Neutrophil (primary cell): ENCODE measurements around the gene OPA1.

Source experiments
- H3K27ac ChIP-seq: fragments of 200-600 bp; sonication (generic); 2 replicates; pipeline ENCODE4 v1.5.1; 2016; ENCODE audit warnings: mild to moderate bottlenecking, moderate library complexity
- H3K27me3 ChIP-seq: fragments of 200-600 bp; sonication (generic); 2 replicates; pipeline ENCODE4 v1.6.0; 2016; ENCODE audit warnings: mild to moderate bottlenecking
- H3K36me3 ChIP-seq: fragments of 200-600 bp; sonication (generic); 2 replicates; pipeline ENCODE4 v1.5.1; 2017
- H3K4me1 ChIP-seq, 2 experiments: fragments of 200-600 bp in 1 of 2; sonication (generic) in 1 of 2; 1 replicate in 1 of 2; 2 replicates in 1 of 2; pipeline versions ENCODE4 v1.5.1 to v1.6.1; 2013 to 2016; ENCODE audit warnings: low read depth in 1 of 2, low read length in 1 of 2, mild to moderate bottlenecking in 1 of 2, moderate library complexity in 1 of 2; ENCODE audit not compliant: control insufficient read depth in 1 of 2, insufficient read depth in 1 of 2
- H3K4me3 ChIP-seq, 2 experiments: fragments of 200-600 bp in 1 of 2; sonication (generic) in 1 of 2; 1 replicate in 1 of 2; 2 replicates in 1 of 2; pipeline ENCODE4 v1.5.1; 2013 to 2016; ENCODE audit warnings: low read depth in 1 of 2, low read length in 1 of 2, mild to moderate bottlenecking in 1 of 2, moderate library complexity in 1 of 2
- H3K9me3 ChIP-seq: fragments of 200-600 bp; sonication (generic); 2 replicates; pipeline ENCODE4 v1.5.1; 2016
- CTCF ChIP-seq: fragments of 200-600 bp; sonication (generic); IDR thresholded peaks from 2 replicates; pipeline ENCODE4 v1.5.1; 2016; ENCODE audit warnings: antibody characterized with exemption

The OPA1 gene

GRCh38 chr3:193650585-193650984 lies 57.6 kb downstream of the OPA1 start:
- no peak overlapping the region for H3K27ac ChIP-seq
- H3K27me3 ChIP-seq: no peaks in the 10 kb centered on the region
- TF ChIP-seq CTCF: no peak
- no peak overlapping the region for H3K4me3 ChIP-seq
- peaks cover 78% of the 10 kb centered on the region for H3K36me3 ChIP-seq
- no peaks in the 10 kb centered on the region for H3K9me3 ChIP-seq
- H3K4me1 ChIP-seq: no peaks in the 10 kb centered on the region

GRCh38 chr3:193655831-193656433 lies 62.9 kb downstream of the OPA1 start:
- no peak overlapping the region for H3K27ac ChIP-seq
- no peak for TF ChIP-seq CTCF
- no peaks in the 10 kb centered on the region for H3K4me1 ChIP-seq
- H3K27me3 ChIP-seq: no peaks in the 10 kb centered on the region
- H3K4me3 ChIP-seq: no peak overlapping the region
- H3K36me3 ChIP-seq: peaks cover 75% of the 10 kb centered on the region
- H3K9me3 ChIP-seq: no peaks in the 10 kb centered on the region

- Histone ChIP-seq H3K27me3 (no peaks in the 10 kb centered on the region), H3K9me3 (no peaks in the 10 kb centered on the region), H3K27ac (no peak overlapping the region), H3K4me1 (no peaks in the 10 kb centered on the region), H3K36me3 (peaks cover 79% of the 10 kb centered on the region), H3K4me3 (no peak overlapping the region)
- TF ChIP-seq CTCF: no peak
Measured at GRCh38 chr3:193656445-193656844, 63.4 kb downstream of the OPA1 start.

- Histone ChIP-seq H3K9me3 (no peaks in the 10 kb centered on the region), H3K27ac (no peak overlapping the region), H3K36me3 (peaks cover 82% of the 10 kb centered on the region), H3K27me3 (no peaks in the 10 kb centered on the region), H3K4me3 (no peak overlapping the region), H3K4me1 (no peaks in the 10 kb centered on the region)
- no peak for TF ChIP-seq CTCF
Measured at GRCh38 chr3:193656878-193657282, 63.9 kb downstream of the OPA1 start.

- TF ChIP-seq CTCF: no peak
- no peaks in the 10 kb centered on the region for H3K27me3 ChIP-seq
- H3K27ac ChIP-seq: no peak overlapping the region
- H3K36me3 ChIP-seq: peaks cover 89% of the 10 kb centered on the region
- no peaks in the 10 kb centered on the region for H3K4me1 ChIP-seq
- H3K4me3 ChIP-seq: no peak overlapping the region
- no peaks in the 10 kb centered on the region for H3K9me3 ChIP-seq
Measured at GRCh38 chr3:193660171-193660570, 67.2 kb downstream of the OPA1 start.
